Calu3 (cell line): Measurements from ENCODE around the gene BMP7. TPM values are rescaled to one million over a fixed set of nuclear protein-coding genes. Genes with fewer than 3 reads are reported as not detected.

Experiments
- BruUV-seq: library from RNA; stranded (reverse); fragments of 400-500 nt; replicated peaks from 2 replicates; lab custom pipeline; 2021; lab: Mats Ljungman, UMichigan
- CTCF ChIA-PET: fragments of 300-600 bp; sonication (Branson Sonifier 250); formaldehyde crosslinking; loops from one replicate; lab custom pipeline; 2022; ENCODE audit warnings: antibody characterized with exemption; lab: Charles Lee
- DNase-seq: peaks from one replicate; pipeline ENCODE4 v3.0.0; 2022
- H3K27ac Mint-ChIP-seq: one replicate; pipeline ENCODE4 v1.8.0; 2022; ENCODE audit warnings: mixed read lengths; ENCODE audit not compliant: unreplicated experiment
- H3K27me3 Mint-ChIP-seq: one replicate; pipeline ENCODE4 v1.8.0; 2022; ENCODE audit warnings: mixed read lengths; ENCODE audit not compliant: unreplicated experiment
- H3K36me3 Mint-ChIP-seq: one replicate; pipeline ENCODE4 v1.8.0; 2022; ENCODE audit warnings: mild to moderate bottlenecking, moderate library complexity, mixed read lengths; ENCODE audit not compliant: insufficient read depth, unreplicated experiment
- H3K4me1 Mint-ChIP-seq: one replicate; pipeline ENCODE4 v1.8.0; 2022; ENCODE audit warnings: mild to moderate bottlenecking, low read depth, mixed read lengths; ENCODE audit not compliant: unreplicated experiment
- H3K4me3 Mint-ChIP-seq: one replicate; pipeline ENCODE4 v1.8.0; 2022; ENCODE audit warnings: mild to moderate bottlenecking, low read depth, moderate library complexity, mixed read lengths; ENCODE audit not compliant: unreplicated experiment
- H3K9me3 Mint-ChIP-seq: one replicate; pipeline ENCODE4 v1.8.0; 2022; ENCODE audit warnings: low read depth, mixed read lengths; ENCODE audit not compliant: unreplicated experiment
- intact Hi-C: fragments of 100-400 bp; cut with micrococcal nuclease; formaldehyde crosslinking; loops from one replicate; pipeline ENCODE4 v1.10.0; 2022; ENCODE audit not compliant: unreplicated experiment
- total RNA-seq: library from RNA; stranded (reverse); gene quantifications from 2 replicates; pipeline ENCODE4 v1.2.3, GENCODE V29; 2022
- TF ChIP-seq, protein P1 (sequence below): fragments of 200-600 bp; IDR thresholded peaks from one replicate; pipeline ENCODE4 v1.8.0; 2022; ENCODE audit warnings: antibody characterized with exemption; ENCODE audit not compliant: unreplicated experiment

BMP7 gene
- total RNA-seq, 1 experiment from 2014 or later = not detected

DNA sequence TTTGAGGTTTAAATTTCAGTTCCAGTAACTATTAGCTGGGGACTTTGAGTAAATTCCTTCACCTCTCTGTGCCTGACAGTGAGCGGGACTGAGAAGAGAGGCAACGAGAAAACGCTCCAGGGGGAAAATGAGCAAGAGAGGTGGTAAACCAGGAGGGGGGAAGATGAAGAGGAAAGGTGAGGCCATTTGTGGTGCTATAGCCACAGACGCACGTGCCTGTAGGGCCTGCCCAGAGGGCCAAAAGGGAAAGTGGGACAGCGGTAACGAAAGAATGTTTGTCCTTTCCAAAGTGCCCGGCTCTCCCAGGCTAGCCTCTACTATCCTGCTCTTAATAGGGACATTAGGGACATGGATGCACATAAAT is 99.2 kb downstream of the BMP7 start:
- no peaks in the 10 kb centered on the region for H3K9me3 Mint-ChIP-seq
- TF ChIP-seq, protein P1, sequence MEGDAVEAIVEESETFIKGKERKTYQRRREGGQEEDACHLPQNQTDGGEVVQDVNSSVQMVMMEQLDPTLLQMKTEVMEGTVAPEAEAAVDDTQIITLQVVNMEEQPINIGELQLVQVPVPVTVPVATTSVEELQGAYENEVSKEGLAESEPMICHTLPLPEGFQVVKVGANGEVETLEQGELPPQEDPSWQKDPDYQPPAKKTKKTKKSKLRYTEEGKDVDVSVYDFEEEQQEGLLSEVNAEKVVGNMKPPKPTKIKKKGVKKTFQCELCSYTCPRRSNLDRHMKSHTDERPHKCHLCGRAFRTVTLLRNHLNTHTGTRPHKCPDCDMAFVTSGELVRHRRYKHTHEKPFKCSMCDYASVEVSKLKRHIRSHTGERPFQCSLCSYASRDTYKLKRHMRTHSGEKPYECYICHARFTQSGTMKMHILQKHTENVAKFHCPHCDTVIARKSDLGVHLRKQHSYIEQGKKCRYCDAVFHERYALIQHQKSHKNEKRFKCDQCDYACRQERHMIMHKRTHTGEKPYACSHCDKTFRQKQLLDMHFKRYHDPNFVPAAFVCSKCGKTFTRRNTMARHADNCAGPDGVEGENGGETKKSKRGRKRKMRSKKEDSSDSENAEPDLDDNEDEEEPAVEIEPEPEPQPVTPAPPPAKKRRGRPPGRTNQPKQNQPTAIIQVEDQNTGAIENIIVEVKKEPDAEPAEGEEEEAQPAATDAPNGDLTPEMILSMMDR = no peak
- no peaks in the 10 kb centered on the region for H3K36me3 Mint-ChIP-seq
- BruUV-seq = no TSS peak
- CTCF ChIA-PET = no interaction called here
- no peak overlapping the region for H3K4me3 Mint-ChIP-seq
- DNase-seq = no peak
- intact Hi-C loops = no loop called here
- peaks cover 96% of the 10 kb centered on the region for H3K27me3 Mint-ChIP-seq
- H3K27ac Mint-ChIP-seq = no peak overlapping the region
- H3K4me1 Mint-ChIP-seq = no peaks in the 10 kb centered on the region

DNA sequence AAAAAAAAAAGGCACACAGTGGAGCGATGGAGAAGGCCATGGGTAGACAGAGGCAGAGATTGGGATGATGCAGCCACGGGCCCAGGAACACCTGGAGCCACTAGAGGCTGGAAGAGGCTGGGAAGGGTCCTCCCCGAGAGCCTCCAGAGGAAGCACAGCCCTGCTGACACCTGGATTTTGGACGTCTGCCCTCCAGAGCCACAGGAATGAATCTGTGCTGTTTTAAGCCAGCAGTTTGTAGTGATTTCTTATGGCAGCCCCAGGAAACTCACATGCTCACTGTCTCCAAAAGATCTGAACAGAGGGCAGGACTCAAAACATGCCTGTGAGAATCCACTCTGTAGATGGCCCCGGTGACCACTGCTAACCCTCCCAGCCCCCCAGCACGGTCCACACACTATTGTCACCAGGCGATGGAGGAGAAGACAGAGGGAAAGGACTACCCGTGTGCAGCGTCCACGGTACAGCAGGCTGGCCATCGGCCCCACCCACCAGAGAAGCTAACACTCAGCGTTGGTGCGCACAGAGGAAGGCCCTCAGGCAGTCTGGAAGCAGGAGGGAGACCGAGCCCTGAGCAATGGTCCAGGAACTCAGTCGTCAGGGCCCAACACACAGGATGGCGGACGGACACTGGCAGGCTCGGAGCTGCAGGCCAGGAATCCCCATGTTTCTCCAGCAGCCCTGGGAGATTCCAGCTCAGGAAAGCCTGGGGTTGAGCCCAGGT is 99.7 kb downstream of the BMP7 start:
- intact Hi-C loops = no loop called here
- Mint-ChIP-seq H3K36me3 (no peaks in the 10 kb centered on the region), H3K9me3 (no peaks in the 10 kb centered on the region), H3K4me3 (no peak overlapping the region), H3K27me3 (peaks cover 96% of the 10 kb centered on the region), H3K4me1 (no peaks in the 10 kb centered on the region), H3K27ac (no peak overlapping the region)
- no peak for DNase-seq
- CTCF ChIA-PET = no interaction called here
- BruUV-seq = no TSS peak
- TF ChIP-seq, protein P1 = no peak

GRCh38 chr20:57165427-57166004 is 100.9 kb downstream of the BMP7 start:
- TF ChIP-seq, protein P1 = no peak
- H3K27ac Mint-ChIP-seq = no peak overlapping the region
- H3K27me3 Mint-ChIP-seq = peaks cover 96% of the 10 kb centered on the region
- CTCF ChIA-PET = no interaction called here
- intact Hi-C loops = no loop called here
- H3K9me3 Mint-ChIP-seq = no peaks in the 10 kb centered on the region
- no peaks in the 10 kb centered on the region for H3K4me1 Mint-ChIP-seq
- no peak overlapping the region for H3K4me3 Mint-ChIP-seq
- no peak for DNase-seq
- no peaks in the 10 kb centered on the region for H3K36me3 Mint-ChIP-seq
- no TSS peak for BruUV-seq

- no TSS peak for BruUV-seq
- Mint-ChIP-seq H3K4me1 (no peaks in the 10 kb centered on the region), H3K9me3 (no peaks in the 10 kb centered on the region), H3K27me3 (peaks cover 97% of the 10 kb centered on the region), H3K27ac (no peak overlapping the region), H3K36me3 (no peaks in the 10 kb centered on the region), H3K4me3 (no peak overlapping the region)
- intact Hi-C loops = no loop called here
- no peak for DNase-seq
- CTCF ChIA-PET = no interaction called here
- TF ChIP-seq, protein P1 = no peak
Observed at GRCh38 chr20:57164872-57165271, 101.6 kb downstream of the BMP7 start.
